GM12878 (cell line): Measurements from ENCODE around the gene DGKI. TPM values are rescaled to one million over a fixed set of nuclear protein-coding genes. Genes with fewer than 3 reads are reported as not detected.

Experiments used
- ATAC-seq: fragments of 200-7000 bp; cut with Tn5 transposase; 3 replicates; pipeline ENCODE4 v1.9.1; 2020; ENCODE audit warnings: mild to moderate bottlenecking, moderate library complexity
- BruUV-seq: library from RNA; stranded (reverse); fragments of 400-500 nt; replicated peaks from 2 replicates; lab custom pipeline; 2021; lab: Mats Ljungman, UMichigan
- CTCF ChIA-PET: fragments of 300-600 bp; sonication (Branson Sonifier 250); formaldehyde crosslinking; extraction: SDS; loops from one replicate; lab custom pipeline; 2021; ENCODE audit warnings: inconsistent platforms; lab: Yijun Ruan, JAX
- POLR2A ChIA-PET: fragments of 350-600 bp; formaldehyde crosslinking; extraction: SDS; loops from one replicate; lab custom pipeline; 2021; ENCODE audit warnings: inconsistent platforms; lab: Charles Lee
- RAD21 ChIA-PET: fragments of 300-600 bp; sonication (Branson Sonifier 250); formaldehyde crosslinking; loops from one replicate; lab custom pipeline; 2023; ENCODE audit warnings: antibody characterized with exemption; ENCODE audit not compliant: unreplicated experiment; lab: Charles Lee
- SMC1A ChIA-PET: fragments of 300-600 bp; sonication (Branson Sonifier 250); formaldehyde crosslinking; loops from one replicate; lab custom pipeline; 2023; ENCODE audit not compliant: unreplicated experiment, uncharacterized antibody; lab: Charles Lee
- DNase-seq: peaks from one replicate; pipeline ENCODE4 v3.0.0-alpha.2; 2011; ENCODE audit warnings: low read depth, low spot score
- FAIRE-seq: peaks from 3 replicates; lab custom pipeline; 2011; peaks lifted over from hg19 to GRCh38; lab: Jason Lieb, UNC
- H2AFZ ChIP-seq: 2 replicates; pipeline ENCODE4 v1.6.0; 2011; ENCODE audit warnings: low read depth, low read length, control low read depth; ENCODE audit not compliant: control insufficient read depth
- H3K27ac ChIP-seq: 2 replicates; pipeline ENCODE4 v1.5.1; 2011; ENCODE audit warnings: control low read depth; ENCODE audit not compliant: control insufficient read depth, insufficient read depth
- H3K27me3 ChIP-seq, 2 experiments: replicated peaks in 1 of 2; 2 replicates each; pipeline versions ENCODE4 v1.6.0 to v1.6.1; 2011; ENCODE audit warnings: low read length in 1 of 2; ENCODE audit not compliant: control insufficient read depth in 2 of 2, insufficient read depth in 2 of 2
- H3K36me3 ChIP-seq, 2 experiments: 2 replicates each; pipeline ENCODE4 v1.5.1; 2011; ENCODE audit warnings: low read length in 1 of 2; ENCODE audit not compliant: control insufficient read depth in 2 of 2, insufficient read depth in 2 of 2
- H3K4me1 ChIP-seq: 2 replicates; pipeline ENCODE4 v1.6.1; 2011; ENCODE audit warnings: mild to moderate bottlenecking, low read length, moderate library complexity, mixed read lengths; ENCODE audit not compliant: control insufficient read depth, insufficient read depth
- H3K4me2 ChIP-seq: 2 replicates; pipeline ENCODE4 v1.6.0; 2011; ENCODE audit warnings: control low read depth; ENCODE audit not compliant: control insufficient read depth, insufficient read depth
- H3K4me3 ChIP-seq: fragments of 200-600 bp; sonication (generic); 2 replicates; pipeline ENCODE4 v1.5.1; 2016
- H3K79me2 ChIP-seq: 2 replicates; pipeline ENCODE4 v1.6.0; 2011; ENCODE audit warnings: low read length; ENCODE audit not compliant: control insufficient read depth, insufficient read depth
- H3K9ac ChIP-seq: 2 replicates; pipeline ENCODE4 v1.8.0; 2011; ENCODE audit warnings: low read length, control low read depth, mixed read lengths; ENCODE audit not compliant: control insufficient read depth, insufficient read depth
- H3K9me3 ChIP-seq: replicated peaks from 3 replicates; pipeline ENCODE4 v1.5.1; 2011; ENCODE audit warnings: mild to moderate bottlenecking, low read length; ENCODE audit not compliant: control insufficient read depth, insufficient read depth
- H4K20me1 ChIP-seq: 2 replicates; pipeline ENCODE4 v1.6.0; 2011; ENCODE audit not compliant: control insufficient read depth, insufficient read depth
- ATF7 ChIP-seq: fragments of 450-650 bp; IDR thresholded peaks from 2 replicates; pipeline ENCODE4 v1.6.1; 2016; ENCODE audit warnings: low read depth, mild to moderate bottlenecking
- CBX5 ChIP-seq: sonication (generic); IDR thresholded peaks from 2 replicates; pipeline ENCODE4 v1.6.1; 2016; ENCODE audit warnings: low read depth, moderate library complexity, mild to moderate bottlenecking, inconsistent platforms
- E4F1 ChIP-seq: fragments of 450-650 bp; IDR thresholded peaks from 2 replicates; pipeline ENCODE4 v1.6.1; 2018; ENCODE audit warnings: borderline replicate concordance, mild to moderate bottlenecking; ENCODE audit not compliant: partially characterized antibody
- MYB ChIP-seq: fragments of 150-350 bp; IDR thresholded peaks from 2 replicates; pipeline ENCODE4 v1.6.1; 2014; ENCODE audit warnings: mild to moderate bottlenecking, low read depth, low read length, borderline replicate concordance
- NR2C1 ChIP-seq: fragments of 450-650 bp; IDR thresholded peaks from 2 replicates; pipeline ENCODE4 v1.6.1; 2017; ENCODE audit warnings: antibody characterized with exemption, mild to moderate bottlenecking, moderate library complexity
- PBX3 ChIP-seq: IDR thresholded peaks from 2 replicates; pipeline ENCODE4 v1.6.1; 2011; ENCODE audit warnings: mild to moderate bottlenecking, low read depth, low read length, moderate library complexity; ENCODE audit not compliant: insufficient replicate concordance
- RCOR1 ChIP-seq: conservative IDR thresholded peaks from 2 replicates; pipeline ENCODE4 v1.6.1; 2012; ENCODE audit warnings: low read depth, low read length, improper control_type of control experiment
- RFX5 ChIP-seq: IDR thresholded peaks from 2 replicates; pipeline ENCODE4 v1.6.1; 2011; ENCODE audit warnings: low read depth, low read length, improper control_type of control experiment
- RUNX3 ChIP-seq: IDR thresholded peaks from 2 replicates; pipeline ENCODE4 v1.6.1; 2012; ENCODE audit warnings: low read length, inconsistent platforms
- SMAD5 ChIP-seq: IDR thresholded peaks from 2 replicates; pipeline ENCODE4 v1.6.1; 2016; ENCODE audit warnings: antibody characterized with exemption, low read depth
- STAT3 ChIP-seq: IDR thresholded peaks from 2 replicates; pipeline ENCODE4 v1.6.1; 2011; ENCODE audit warnings: low read depth, low read length, improper control_type of control experiment
- SUPT20H ChIP-seq: IDR thresholded peaks from 2 replicates; pipeline ENCODE4 v1.6.1; 2011; ENCODE audit warnings: low read depth, mild to moderate bottlenecking, low read length, moderate library complexity, borderline replicate concordance; ENCODE audit not compliant: control insufficient read depth
- SUZ12 ChIP-seq: fragments of 200-600 bp; sonication (generic); IDR thresholded peaks from one replicate; pipeline ENCODE4 v1.6.1; 2018; ENCODE audit warnings: antibody characterized with exemption, mild to moderate bottlenecking; ENCODE audit not compliant: unreplicated experiment
- USF1 ChIP-seq: IDR thresholded peaks from 2 replicates; pipeline ENCODE4 v1.6.1; 2011; ENCODE audit warnings: borderline replicate concordance, low read depth, mild to moderate bottlenecking, moderate library complexity, mixed read lengths, low read length; ENCODE audit not compliant: insufficient read depth; ENCODE audit errors: extremely low read length
- YBX1 ChIP-seq: fragments of 450-650 bp; IDR thresholded peaks from 2 replicates; pipeline ENCODE4 v1.6.1; 2016; ENCODE audit warnings: antibody characterized with exemption
- ZSCAN29 ChIP-seq: fragments of 450-650 bp; IDR thresholded peaks from 2 replicates; pipeline ENCODE4 v1.6.1; 2017; ENCODE audit warnings: mild to moderate bottlenecking, moderate library complexity
- WGBS: methylation state at CpG from one replicate; pipeline ENCODE4 v1.1.6; 2016; ENCODE audit warnings: low lambda C conversion rate; ENCODE audit not compliant: insufficient replicate concordance, insufficient coverage; ENCODE audit errors: missing lambda C conversion rate; 5-methylcytosine and 5-hydroxymethylcytosine counted together
- in situ Hi-C: fragments of 300-500 bp; cut with MboI; formaldehyde crosslinking; loops from 9 replicates; pipeline ENCODE4 v1.14.3; 2018; ENCODE audit warnings: mixed read lengths
- intact Hi-C: fragments of 100-400 bp; cut with micrococcal nuclease; formaldehyde crosslinking; loops from one replicate; pipeline ENCODE4 v1.14.2; 2022; ENCODE audit not compliant: unreplicated experiment
- polyA plus RNA-seq, 11 experiments: library from polyadenylated mRNA; depleted of rRNA in 4 of 11; unstranded in 6 of 11; stranded (reverse) in 5 of 11; fragments of >200 nt; fragmentation: Nextera tagmentation in 4 of 11; fragmentation: Illumina TruSeq in 1 of 11; extraction: Ambion mirVana in 4 of 11; extraction: Trizol in 1 of 11; gene quantifications; 1 replicate in 1 of 11; 2 replicates in 10 of 11; pipeline versions ENCODE4 v1.2.1 to v1.2.3, GENCODE V29; 2011 to 2016; ENCODE audit warnings: inconsistent platforms in 2 of 11, missing spikeins in 2 of 11, low read depth in 1 of 11
- total RNA-seq, 4 experiments: library from RNA; depleted of rRNA in 3 of 4; stranded (reverse); fragments of >200 nt in 3 of 4; fragmentation: Illumina TruSeq in 1 of 4; extraction: Trizol in 1 of 4; gene quantifications; 2 replicates each; pipeline versions ENCODE4 v1.2.1 to v1.2.3, GENCODE V29; 2013 to 2021

DGKI gene
- total and polyA plus RNA-seq, 10 of the 15 experiments (the other 5 are each of a cell fraction or from before 2014, with no cell fraction given): 10.4 to 37.1 (median 22.1) TPM

- Histone ChIP-seq H4K20me1 (no peaks in the 10 kb centered on the region), H3K9ac (no peak overlapping the region), H3K4me3 (no peak overlapping the region), H3K36me3 (no peaks in the 10 kb centered on the region), H3K79me2 (no peaks in the 10 kb centered on the region), H3K27ac (no peak overlapping the region), H2AFZ (no peak overlapping the region), H3K4me2 (no peak overlapping the region), H3K4me1 (no peaks in the 10 kb centered on the region), H3K27me3 (no peaks in the 10 kb centered on the region), H3K9me3 (no peaks in the 10 kb centered on the region)
- 17% methylated on average over 4 of the region's 4 CpGs for WGBS
- BruUV-seq: no TSS peak
- TF ChIP-seq PBX3 (no peak), ZSCAN29 (peak; percentile 53; the same call in 1 of the 2 replicates), SUPT20H (no peak), SUZ12 (no peak), YBX1 (no peak), ATF7 (no peak), CBX5 (no peak), USF1 (no peak), RFX5 (no peak), E4F1 (no peak), SMAD5 (no peak), STAT3 (no peak), NR2C1 (no peak), RUNX3 (peak; percentile 9; the same call in 1 of the 2 replicates), RCOR1 (no peak), MYB (no peak)
- ChIA-PET SMC1A (interaction anchor here (1.0 to 5.9 kb wide), 9 partner anchors 13 to 65 kb away, joined by 3 to 63 read pairs (median 10); no protein-coding TSS in a partner anchor), CTCF (interaction anchor here (2.2 to 2.3 kb wide), 2 partner anchors 21 to 36 kb away, joined by 9 to 12 read pairs; no protein-coding TSS in a partner anchor), RAD21 (interaction anchor here (1.1 to 3.8 kb wide), 5 partner anchors 21 to 208 kb away, joined by 3 to 26 read pairs (median 6); no protein-coding TSS in a partner anchor), POLR2A (interaction anchor here (0.6 to 3.3 kb wide), 2 partner anchors 22 to 62 kb away, joined by 4 to 17 read pairs; no protein-coding TSS in a partner anchor)
- DNase-seq (no peak), ATAC-seq (peak; percentile 20; the same call in 1 of the 3 replicates), FAIRE-seq (no peak)
- in situ Hi-C loops (no loop called here), intact Hi-C loops (no loop called here)
These were observed 154.4 kb downstream of the DGKI start for GRCh38 chr7:137692399-137692798.
